Measurements from ENCODE around the gene SYCP3. TPM values are rescaled to one million over a fixed set of nuclear protein-coding genes. Genes with fewer than 3 reads are reported as not detected.
A peak's percentile ranks its signal among the peaks of the same experiment; 100 is the strongest.

SYCP3 gene
- total RNA-seq, 4 donors from 2014 or later: 0.24 TPM; not detected in 3

GRCh38 chr12:101707131-101707782 is 32.0 kb downstream of the SYCP3 start:
- Histone ChIP-seq H3K4me3 (no peak overlapping the region), H3K9me3 (no peaks in the 10 kb centered on the region), H3K27ac (no peak overlapping the region), H3K4me1 (peaks cover 9% of the 10 kb centered on the region), H3K36me3 (no peaks in the 10 kb centered on the region), H3K27me3 (no peaks in the 10 kb centered on the region)
- no peak for TF ChIP-seq EP300 (IDR thresholded peaks at IDR 0.05)
- TF ChIP-seq POLR2A (IDR thresholded peaks at IDR 0.05): no peak
- no peak for TF ChIP-seq CTCF (IDR thresholded peaks at IDR 0.05)
- TF ChIP-seq POLR2AphosphoS5 (IDR thresholded peaks at IDR 0.05): no peak
- no peak for DNase-seq (ENCODE audit: low spot score in 2 of 2)

GRCh38 chr12:101706403-101706802 is 32.9 kb downstream of the SYCP3 start:
- Histone ChIP-seq H3K9me3 (no peaks in the 10 kb centered on the region), H3K27me3 (no peaks in the 10 kb centered on the region), H3K4me3 (no peak overlapping the region), H3K27ac (no peak overlapping the region), H3K36me3 (no peaks in the 10 kb centered on the region), H3K4me1 (peaks cover 13% of the 10 kb centered on the region)
- TF ChIP-seq CTCF (IDR thresholded peaks at IDR 0.05) (no peak), POLR2AphosphoS5 (IDR thresholded peaks at IDR 0.05) (no peak), POLR2A (IDR thresholded peaks at IDR 0.05) (no peak), EP300 (IDR thresholded peaks at IDR 0.05) (no peak)
- no peak for DNase-seq (ENCODE audit: low spot score in 2 of 2)
- 100% methylated on average over 1 of the region's 1 CpG for WGBS

- TF ChIP-seq POLR2AphosphoS5 (IDR thresholded peaks at IDR 0.05): no peak
- TF ChIP-seq POLR2A (IDR thresholded peaks at IDR 0.05): no peak
- TF ChIP-seq CTCF (IDR thresholded peaks at IDR 0.05): no peak
- TF ChIP-seq EP300 (IDR thresholded peaks at IDR 0.05): no peak
- H3K4me1 ChIP-seq: peaks cover 41% of the 10 kb centered on the region
- H3K27ac ChIP-seq: no peak overlapping the region
- H3K27me3 ChIP-seq: no peaks in the 10 kb centered on the region
- no peaks in the 10 kb centered on the region for H3K36me3 ChIP-seq
- 78% methylated on average over 3 of the region's 3 CpGs for WGBS
- H3K9me3 ChIP-seq: no peaks in the 10 kb centered on the region
- H3K4me3 ChIP-seq: no peak overlapping the region
- DNase-seq (ENCODE audit: low spot score in 2 of 2): no peak
Measured at GRCh38 chr12:101703487-101703886, 35.8 kb downstream of the SYCP3 start.

- DNase-seq (ENCODE audit: low spot score in 2 of 2): no peak
- H3K27ac ChIP-seq: no peak overlapping the region
- H3K9me3 ChIP-seq: no peaks in the 10 kb centered on the region
- WGBS: 75% methylated on average over 2 of the region's 2 CpGs
- H3K4me1 ChIP-seq: peaks cover 55% of the 10 kb centered on the region
- H3K27me3 ChIP-seq: no peaks in the 10 kb centered on the region
- no peaks in the 10 kb centered on the region for H3K36me3 ChIP-seq
- peak overlapping the region; percentile 97 for H3K4me3 ChIP-seq
- TF ChIP-seq EP300 (IDR thresholded peaks at IDR 0.05): no peak
- TF ChIP-seq CTCF (IDR thresholded peaks at IDR 0.05): no peak
- no peak for TF ChIP-seq POLR2A (IDR thresholded peaks at IDR 0.05)
- no peak for TF ChIP-seq POLR2AphosphoS5 (IDR thresholded peaks at IDR 0.05)
Measured at GRCh38 chr12:101700299-101700820, 38.9 kb downstream of the SYCP3 start.

- H3K27ac ChIP-seq: peak overlapping the region; percentile 94
- TF ChIP-seq CTCF (IDR thresholded peaks at IDR 0.05) (no peak), POLR2A (IDR thresholded peaks at IDR 0.05) (no peak), POLR2AphosphoS5 (IDR thresholded peaks at IDR 0.05) (no peak), EP300 (IDR thresholded peaks at IDR 0.05) (no peak)
- peak overlapping the region; percentile 97 for H3K4me3 ChIP-seq
- 77% methylated on average over 12 of the region's 12 CpGs for WGBS
- H3K9me3 ChIP-seq: no peaks in the 10 kb centered on the region
- H3K4me1 ChIP-seq: peaks cover 55% of the 10 kb centered on the region
- H3K27me3 ChIP-seq: no peaks in the 10 kb centered on the region
- DNase-seq (ENCODE audit: low spot score in 2 of 2): no peak
- H3K36me3 ChIP-seq: no peaks in the 10 kb centered on the region
Measured at GRCh38 chr12:101698800-101699347, 40.4 kb downstream of the SYCP3 start.

All from suprapubic skin (tissue), 4 donors.